Naive B cell (primary cell): ENCODE results near the gene ORC1. TPM values are rescaled to one million over a fixed set of nuclear protein-coding genes. Genes with fewer than 3 reads are reported as not detected.

Experiments
- ATAC-seq, 2 donors: fragments of 150-1000 bp; cut with Tn5 transposase; 2 replicates each; pipeline ENCODE4 v1.10.0; 2021; ENCODE audit warnings: low read depth in 2 of 2, mild to moderate bottlenecking in 2 of 2, moderate library complexity in 2 of 2
- DNase-seq: peaks from one replicate; pipeline ENCODE4 v3.0.0; 2022
- H3K27ac Mint-ChIP-seq, 6 donors: one replicate each; pipeline ENCODE4 v1.8.0; 2020 to 2022; ENCODE audit warnings: mild to moderate bottlenecking in 6 of 6, mixed read lengths in 6 of 6, moderate library complexity in 5 of 6, inconsistent platforms in 2 of 6
- H3K27me3 Mint-ChIP-seq, 3 donors: one replicate each; pipeline ENCODE4 v1.8.0; 2021 to 2022; ENCODE audit warnings: mixed read lengths in 3 of 3, mild to moderate bottlenecking in 1 of 3
- H3K36me3 Mint-ChIP-seq, 2 donors: one replicate each; pipeline ENCODE4 v1.8.0; 2020 to 2022; ENCODE audit warnings: mixed read lengths in 2 of 2, inconsistent platforms in 1 of 2, mild to moderate bottlenecking in 1 of 2
- H3K4me1 Mint-ChIP-seq, 3 donors: one replicate each; pipeline ENCODE4 v1.8.0; 2020 to 2022; ENCODE audit warnings: mixed read lengths in 3 of 3, inconsistent platforms in 1 of 3, mild to moderate bottlenecking in 1 of 3, moderate library complexity in 1 of 3
- H3K4me3 Mint-ChIP-seq, 8 donors: one replicate each; pipeline ENCODE4 v1.8.0; 2020 to 2022; ENCODE audit warnings: mild to moderate bottlenecking in 8 of 8, mixed read lengths in 8 of 8, moderate library complexity in 8 of 8, inconsistent platforms in 2 of 8
- H3K9me3 Mint-ChIP-seq, 7 donors: one replicate each; pipeline ENCODE4 v1.8.0; 2020 to 2022; ENCODE audit warnings: mixed read lengths in 7 of 7, mild to moderate bottlenecking in 5 of 7, inconsistent platforms in 2 of 7, moderate library complexity in 1 of 7
- polyA plus RNA-seq, 6 donors: library from polyadenylated mRNA; unstranded; fragments of 300-500 nt; fragmentation: Illumina TruSeq; gene quantifications; one replicate each; pipeline ENCODE4 v1.2.3, GENCODE V29; 2021; ENCODE audit warnings: low read depth in 6 of 6

ORC1 gene
- polyA plus RNA-seq, 6 donors from 2014 or later, result not detected

- no peaks in the 10 kb centered on the region for H3K27me3 Mint-ChIP-seq
- ATAC-seq, result no peak
- peak overlapping the region in 4 of 6 donors; percentile 5 to 58 (median 42) for H3K27ac Mint-ChIP-seq
- H3K36me3 Mint-ChIP-seq, result peaks cover 11 to 46% of the 10 kb centered on the region in 2 donors
- H3K4me3 Mint-ChIP-seq, result peak overlapping the region in 1 of 8 donors; percentile 55
- H3K9me3 Mint-ChIP-seq, result no peaks in the 10 kb centered on the region
- peaks cover 0 to 14% (median 6%) of the 10 kb centered on the region in 3 donors for H3K4me1 Mint-ChIP-seq
- DNase-seq, result no peak
Observed at GRCh38 chr1:52352690-52353089, 51.5 kb downstream of the ORC1 start.

- H3K4me1 Mint-ChIP-seq, result peaks cover 0 to 9% (median 8%) of the 10 kb centered on the region in 3 donors
- no peaks in the 10 kb centered on the region for H3K27me3 Mint-ChIP-seq
- peaks cover 0 to 14% of the 10 kb centered on the region in 2 donors for H3K36me3 Mint-ChIP-seq
- ATAC-seq, result no peak
- peak overlapping the region in 1 of 6 donors; percentile 4 for H3K27ac Mint-ChIP-seq
- DNase-seq, result no peak
- no peaks in the 10 kb centered on the region for H3K9me3 Mint-ChIP-seq
- no peak overlapping the region for H3K4me3 Mint-ChIP-seq
Observed at GRCh38 chr1:52348704-52349300, 55.4 kb downstream of the ORC1 start.

- no peak for ATAC-seq
- Mint-ChIP-seq H3K36me3 (no peaks in the 10 kb centered on the region), H3K27me3 (no peaks in the 10 kb centered on the region), H3K27ac (no peak overlapping the region), H3K9me3 (no peaks in the 10 kb centered on the region), H3K4me3 (no peak overlapping the region), H3K4me1 (peaks cover 0 to 9% (median 5%) of the 10 kb centered on the region in 3 donors)
- DNase-seq, result no peak
Observed at GRCh38 chr1:52346653-52347052, 57.6 kb downstream of the ORC1 start.

GRCh38 chr1:52345252-52345651, 59.0 kb downstream of the ORC1 start:
- DNase-seq, result no peak
- no peaks in the 10 kb centered on the region for H3K27me3 Mint-ChIP-seq
- no peak overlapping the region for H3K27ac Mint-ChIP-seq
- no peak for ATAC-seq
- H3K36me3 Mint-ChIP-seq, result no peaks in the 10 kb centered on the region
- peaks cover 0 to 9% (median 5%) of the 10 kb centered on the region in 3 donors for H3K4me1 Mint-ChIP-seq
- no peak overlapping the region for H3K4me3 Mint-ChIP-seq
- no peaks in the 10 kb centered on the region for H3K9me3 Mint-ChIP-seq

- ATAC-seq, result no peak
- no peaks in the 10 kb centered on the region for H3K27me3 Mint-ChIP-seq
Observed at GRCh38 chr1:52343979-52344378, 60.2 kb downstream of the ORC1 start.

GRCh38 chr1:52341655-52342260, 62.5 kb downstream of the ORC1 start:
- no peak for DNase-seq
- H3K27ac Mint-ChIP-seq, result no peak overlapping the region
- no peak for ATAC-seq
- no peaks in the 10 kb centered on the region for H3K9me3 Mint-ChIP-seq
- H3K36me3 Mint-ChIP-seq, result no peaks in the 10 kb centered on the region
- no peak overlapping the region for H3K4me3 Mint-ChIP-seq
- H3K4me1 Mint-ChIP-seq, result no peaks in the 10 kb centered on the region
- H3K27me3 Mint-ChIP-seq, result no peaks in the 10 kb centered on the region

More at GRCh38 chr1:52343979-52344378, 60.2 kb downstream of the ORC1 start:
- Mint-ChIP-seq H3K9me3 (no peaks in the 10 kb centered on the region), H3K27ac (no peak overlapping the region), H3K4me1 (peaks cover 0 to 9% (median 5%) of the 10 kb centered on the region in 3 donors), H3K4me3 (no peak overlapping the region), H3K36me3 (no peaks in the 10 kb centered on the region)
- no peak for DNase-seq

GRCh38 chr1:52337439-52337838, 66.8 kb downstream of the ORC1 start:
- no peak overlapping the region for H3K4me3 Mint-ChIP-seq
- H3K4me1 Mint-ChIP-seq, result no peaks in the 10 kb centered on the region
- DNase-seq, result no peak
- no peaks in the 10 kb centered on the region for H3K36me3 Mint-ChIP-seq
- H3K27me3 Mint-ChIP-seq, result no peaks in the 10 kb centered on the region
- ATAC-seq, result no peak
- H3K9me3 Mint-ChIP-seq, result no peaks in the 10 kb centered on the region
- no peak overlapping the region for H3K27ac Mint-ChIP-seq

- no peak overlapping the region for H3K4me3 Mint-ChIP-seq
Observed at GRCh38 chr1:52334906-52335528, 69.2 kb downstream of the ORC1 start.

GRCh38 chr1:52332411-52332810, 71.8 kb downstream of the ORC1 start:
- H3K27ac Mint-ChIP-seq, result no peak overlapping the region
- no peaks in the 10 kb centered on the region for H3K36me3 Mint-ChIP-seq
- ATAC-seq (no peak), DNase-seq (no peak)
- no peak overlapping the region for H3K4me3 Mint-ChIP-seq
- no peaks in the 10 kb centered on the region for H3K27me3 Mint-ChIP-seq
- no peaks in the 10 kb centered on the region for H3K4me1 Mint-ChIP-seq
- H3K9me3 Mint-ChIP-seq, result no peaks in the 10 kb centered on the region

More at GRCh38 chr1:52334906-52335528, 69.2 kb downstream of the ORC1 start:
- DNase-seq (no peak), ATAC-seq (no peak)
- H3K9me3 Mint-ChIP-seq, result no peaks in the 10 kb centered on the region
- H3K36me3 Mint-ChIP-seq, result no peaks in the 10 kb centered on the region
- H3K27ac Mint-ChIP-seq, result no peak overlapping the region
- no peaks in the 10 kb centered on the region for H3K27me3 Mint-ChIP-seq
- no peaks in the 10 kb centered on the region for H3K4me1 Mint-ChIP-seq

- Mint-ChIP-seq H3K9me3 (no peaks in the 10 kb centered on the region), H3K27ac (no peak overlapping the region), H3K4me1 (no peaks in the 10 kb centered on the region), H3K27me3 (no peaks in the 10 kb centered on the region), H3K4me3 (no peak overlapping the region), H3K36me3 (no peaks in the 10 kb centered on the region)
- ATAC-seq (no peak), DNase-seq (no peak)
Observed at GRCh38 chr1:52328615-52329014, 75.6 kb downstream of the ORC1 start.

- Mint-ChIP-seq H3K36me3 (no peaks in the 10 kb centered on the region), H3K4me1 (no peaks in the 10 kb centered on the region), H3K4me3 (no peak overlapping the region), H3K27ac (no peak overlapping the region), H3K9me3 (peaks cover 0 to 4% (median 0%) of the 10 kb centered on the region in 7 donors), H3K27me3 (no peaks in the 10 kb centered on the region)
- ATAC-seq (no peak), DNase-seq (no peak)
Observed at GRCh38 chr1:52325786-52326185, 78.4 kb downstream of the ORC1 start.

- Mint-ChIP-seq H3K4me1 (no peaks in the 10 kb centered on the region), H3K9me3 (peaks cover 0 to 4% (median 0%) of the 10 kb centered on the region in 7 donors), H3K27me3 (no peaks in the 10 kb centered on the region), H3K4me3 (no peak overlapping the region), H3K36me3 (no peaks in the 10 kb centered on the region), H3K27ac (no peak overlapping the region)
- ATAC-seq (no peak), DNase-seq (no peak)
Observed at GRCh38 chr1:52323731-52324130, 80.5 kb downstream of the ORC1 start.
